ENCODE results near the gene LRP1.

The LRP1 gene

DNA sequence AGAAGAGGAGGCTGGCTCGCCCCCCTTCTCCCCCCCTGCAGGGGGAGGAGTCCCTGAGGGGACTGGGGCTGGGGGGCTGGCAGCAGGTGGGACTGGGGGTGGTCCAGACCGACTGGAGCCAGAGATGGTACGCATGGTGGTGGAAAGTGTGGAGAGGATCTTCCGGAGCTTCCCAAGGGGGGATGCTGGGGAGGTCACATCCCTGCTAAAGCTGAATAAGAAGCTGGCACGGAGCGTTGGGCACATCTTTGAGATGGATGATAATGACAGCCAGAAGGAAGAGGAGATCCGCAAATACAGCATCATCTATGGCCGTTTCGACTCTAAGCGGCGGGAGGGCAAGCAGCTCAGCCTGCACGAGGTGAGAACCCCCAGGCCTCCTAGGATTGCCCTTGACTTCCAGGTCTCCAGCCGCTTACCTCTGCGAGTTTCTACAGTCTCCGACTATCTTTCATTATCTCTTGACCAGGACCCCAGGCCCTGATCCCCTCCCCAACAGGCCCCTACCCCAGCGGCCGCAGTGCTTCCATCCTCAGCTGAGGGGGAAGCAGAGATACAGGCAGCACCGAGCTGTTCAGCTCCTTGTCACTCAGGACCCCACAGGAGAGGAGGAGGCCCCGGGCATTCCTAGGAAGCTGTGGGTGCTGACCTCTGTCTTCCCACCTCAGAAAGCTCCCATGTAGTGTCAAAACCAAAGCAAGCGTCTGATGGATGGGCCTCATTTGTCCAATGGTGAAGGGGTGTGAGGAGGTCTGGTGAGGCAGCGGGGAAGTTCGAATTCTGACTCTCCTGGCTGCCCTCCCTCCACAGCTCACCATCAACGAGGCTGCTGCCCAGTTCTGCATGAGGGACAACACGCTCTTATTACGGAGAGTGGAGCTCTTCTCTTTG, 36.4 kb upstream of the LRP1 start:
- no peak for DNase-seq (ENCODE audit: low read depth in 1 of 2, low spot score in 1 of 2)
- H3K27me3 ChIP-seq (ENCODE audit: insufficient read depth, poor library complexity, severe bottlenecking) = no peaks in the 10 kb centered on the region
- TF ChIP-seq POLR2AphosphoS5 (IDR thresholded peaks at IDR 0.05; ENCODE audit: low read depth) (no peak), GABPA (IDR thresholded peaks at IDR 0.05; ENCODE audit: low read depth) (no peak), SPI1 (IDR thresholded peaks at IDR 0.05; ENCODE audit: borderline replicate concordance, low read depth) (no peak), CTCF (IDR thresholded peaks at IDR 0.05; ENCODE audit: insufficient read depth, low read length) (no peak)
- TF ChIP-seq, protein P1, sequence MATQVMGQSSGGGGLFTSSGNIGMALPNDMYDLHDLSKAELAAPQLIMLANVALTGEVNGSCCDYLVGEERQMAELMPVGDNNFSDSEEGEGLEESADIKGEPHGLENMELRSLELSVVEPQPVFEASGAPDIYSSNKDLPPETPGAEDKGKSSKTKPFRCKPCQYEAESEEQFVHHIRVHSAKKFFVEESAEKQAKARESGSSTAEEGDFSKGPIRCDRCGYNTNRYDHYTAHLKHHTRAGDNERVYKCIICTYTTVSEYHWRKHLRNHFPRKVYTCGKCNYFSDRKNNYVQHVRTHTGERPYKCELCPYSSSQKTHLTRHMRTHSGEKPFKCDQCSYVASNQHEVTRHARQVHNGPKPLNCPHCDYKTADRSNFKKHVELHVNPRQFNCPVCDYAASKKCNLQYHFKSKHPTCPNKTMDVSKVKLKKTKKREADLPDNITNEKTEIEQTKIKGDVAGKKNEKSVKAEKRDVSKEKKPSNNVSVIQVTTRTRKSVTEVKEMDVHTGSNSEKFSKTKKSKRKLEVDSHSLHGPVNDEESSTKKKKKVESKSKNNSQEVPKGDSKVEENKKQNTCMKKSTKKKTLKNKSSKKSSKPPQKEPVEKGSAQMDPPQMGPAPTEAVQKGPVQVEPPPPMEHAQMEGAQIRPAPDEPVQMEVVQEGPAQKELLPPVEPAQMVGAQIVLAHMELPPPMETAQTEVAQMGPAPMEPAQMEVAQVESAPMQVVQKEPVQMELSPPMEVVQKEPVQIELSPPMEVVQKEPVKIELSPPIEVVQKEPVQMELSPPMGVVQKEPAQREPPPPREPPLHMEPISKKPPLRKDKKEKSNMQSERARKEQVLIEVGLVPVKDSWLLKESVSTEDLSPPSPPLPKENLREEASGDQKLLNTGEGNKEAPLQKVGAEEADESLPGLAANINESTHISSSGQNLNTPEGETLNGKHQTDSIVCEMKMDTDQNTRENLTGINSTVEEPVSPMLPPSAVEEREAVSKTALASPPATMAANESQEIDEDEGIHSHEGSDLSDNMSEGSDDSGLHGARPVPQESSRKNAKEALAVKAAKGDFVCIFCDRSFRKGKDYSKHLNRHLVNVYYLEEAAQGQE (IDR thresholded peaks at IDR 0.05; ENCODE audit: insufficient replicate concordance, low read depth) = no peak
- H3K27ac ChIP-seq (replicated peaks) = no peak overlapping the region
- no peak overlapping the region for H3K4me3 ChIP-seq (replicated peaks; ENCODE audit: insufficient read depth, low read length)

GRCh38 chr12:57092529-57092862, 35.8 kb upstream of the LRP1 start:
- Histone ChIP-seq H3K27ac (replicated peaks) (no peak overlapping the region), H3K4me3 (replicated peaks; ENCODE audit: insufficient read depth, low read length) (no peak overlapping the region), H3K27me3 (ENCODE audit: insufficient read depth, poor library complexity, severe bottlenecking) (no peaks in the 10 kb centered on the region)
- TF ChIP-seq CTCF (IDR thresholded peaks at IDR 0.05; ENCODE audit: insufficient read depth, low read length) (no peak), SPI1 (IDR thresholded peaks at IDR 0.05; ENCODE audit: borderline replicate concordance, low read depth) (no peak), POLR2AphosphoS5 (IDR thresholded peaks at IDR 0.05; ENCODE audit: low read depth) (no peak), GABPA (IDR thresholded peaks at IDR 0.05; ENCODE audit: low read depth) (no peak)
- TF ChIP-seq, protein P1 (IDR thresholded peaks at IDR 0.05; ENCODE audit: insufficient replicate concordance, low read depth) = no peak
- no peak for DNase-seq (ENCODE audit: low read depth in 1 of 2, low spot score in 1 of 2)

- TF ChIP-seq GABPA (IDR thresholded peaks at IDR 0.05; ENCODE audit: low read depth) = no peak
- TF ChIP-seq POLR2AphosphoS5 (IDR thresholded peaks at IDR 0.05; ENCODE audit: low read depth) = no peak
- Histone ChIP-seq H3K4me3 (replicated peaks; ENCODE audit: insufficient read depth, low read length) (no peak overlapping the region), H3K27me3 (ENCODE audit: insufficient read depth, poor library complexity, severe bottlenecking) (no peaks in the 10 kb centered on the region), H3K27ac (replicated peaks) (no peak overlapping the region)
- no peak for DNase-seq (ENCODE audit: low read depth in 1 of 2, low spot score in 1 of 2)
These were observed 35.3 kb upstream of the LRP1 start for GRCh38 chr12:57092876-57093414.

DNA sequence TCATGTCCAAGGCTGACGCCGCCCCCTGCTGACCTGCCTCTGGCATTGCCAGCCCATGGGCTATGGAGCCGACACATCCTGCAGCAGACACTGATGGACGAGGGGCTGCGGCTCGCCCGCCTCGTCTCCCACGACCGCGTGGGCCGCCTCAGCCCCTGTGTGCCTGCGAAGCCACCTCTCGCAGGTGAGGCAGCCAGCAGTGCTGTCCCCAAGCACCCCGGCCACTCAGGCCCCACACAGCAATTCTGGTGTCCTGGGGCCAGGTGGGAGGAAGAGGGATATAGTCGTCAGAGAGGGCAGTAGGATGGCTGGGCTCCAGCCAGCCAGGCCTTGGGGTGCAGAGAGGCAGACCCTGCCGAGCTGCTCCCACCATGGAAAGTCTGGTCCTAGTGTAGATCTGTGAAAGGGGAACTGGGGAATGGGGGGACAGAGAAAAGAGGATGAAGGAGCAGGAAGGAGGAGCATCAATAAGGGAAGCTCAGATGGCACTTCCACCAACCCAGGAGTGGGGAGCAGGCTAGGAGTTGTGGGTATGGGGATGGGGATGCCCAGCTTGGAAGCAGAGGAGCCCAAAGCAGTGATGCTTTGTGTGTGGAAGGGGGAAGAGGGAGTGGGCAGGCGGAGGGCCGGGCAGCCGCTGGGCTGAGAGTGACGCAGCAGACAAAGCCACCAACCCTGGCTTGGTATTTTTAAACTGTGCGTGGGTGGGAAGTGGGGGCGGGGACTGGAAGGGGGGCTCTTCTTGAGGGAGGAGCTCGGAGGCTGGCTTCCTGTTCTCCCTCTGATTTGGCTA, 34.7 kb upstream of the LRP1 start:
- H3K27me3 ChIP-seq (ENCODE audit: insufficient read depth, poor library complexity, severe bottlenecking) = no peaks in the 10 kb centered on the region
- H3K27ac ChIP-seq (replicated peaks) = no peak overlapping the region
- TF ChIP-seq, protein P1 (IDR thresholded peaks at IDR 0.05; ENCODE audit: insufficient replicate concordance, low read depth) = no peak
- peak; percentile 30; the same call in 1 of the 2 replicates for TF ChIP-seq POLR2AphosphoS5 (IDR thresholded peaks at IDR 0.05; ENCODE audit: low read depth)
- TF ChIP-seq SPI1 (IDR thresholded peaks at IDR 0.05; ENCODE audit: borderline replicate concordance, low read depth) = peak; percentile 41; the same call in 1 of the 2 replicates
- peak; percentile 50 for TF ChIP-seq CTCF (IDR thresholded peaks at IDR 0.05; ENCODE audit: insufficient read depth, low read length)
- TF ChIP-seq GABPA (IDR thresholded peaks at IDR 0.05; ENCODE audit: low read depth) = no peak
- peak in 1 of 2 experiments; percentile 60 for DNase-seq (ENCODE audit: low read depth in 1 of 2, low spot score in 1 of 2)
- H3K4me3 ChIP-seq (replicated peaks; ENCODE audit: insufficient read depth, low read length) = no peak overlapping the region
